KMS-11 (cell line): Measurements from ENCODE around the gene CCDC88B.

Experiments
- H2AFZ ChIP-seq: fragments of 200-600 bp; sonication (generic); 2 replicates; pipeline ENCODE4 v1.6.1; 2016; ENCODE audit warnings: antibody characterized with exemption, mixed run types, low read depth
- H3K27ac ChIP-seq: fragments of 200-600 bp; sonication (generic); 2 replicates; pipeline ENCODE4 v1.6.1; 2016; ENCODE audit warnings: mild to moderate bottlenecking, mixed run types
- H3K27me3 ChIP-seq: fragments of 200-600 bp; sonication (generic); 2 replicates; pipeline ENCODE4 v1.6.1; 2017; ENCODE audit warnings: mild to moderate bottlenecking, low read depth, mixed run types, moderate library complexity; ENCODE audit not compliant: insufficient read depth
- H3K36me3 ChIP-seq: fragments of 200-600 bp; sonication (generic); 2 replicates; pipeline ENCODE4 v1.6.1; 2017; ENCODE audit warnings: mild to moderate bottlenecking, mixed run types; ENCODE audit not compliant: insufficient read depth
- H3K4me1 ChIP-seq: fragments of 200-600 bp; sonication (generic); 2 replicates; pipeline ENCODE4 v1.6.1; 2016; ENCODE audit warnings: mild to moderate bottlenecking, low read depth, mixed run types; ENCODE audit not compliant: poor library complexity, severe bottlenecking
- H3K4me2 ChIP-seq: fragments of 200-600 bp; sonication (generic); 2 replicates; pipeline ENCODE4 v1.7.0; 2016; ENCODE audit warnings: mild to moderate bottlenecking, mixed run types
- H3K4me3 ChIP-seq: fragments of 200-600 bp; sonication (generic); IDR thresholded peaks from 2 replicates; pipeline ENCODE4 v1.6.1; 2017; ENCODE audit warnings: low read depth, low read length, mixed read lengths; ENCODE audit not compliant: insufficient read depth
- H3K79me2 ChIP-seq: fragments of 200-600 bp; sonication (generic); 2 replicates; pipeline ENCODE4 v1.6.1; 2016; ENCODE audit warnings: low read depth, mixed run types; ENCODE audit not compliant: insufficient read depth
- H3K9ac ChIP-seq: fragments of 200-600 bp; sonication (generic); 2 replicates; pipeline ENCODE4 v1.6.1; 2016; ENCODE audit warnings: mild to moderate bottlenecking, mixed run types
- H4K20me1 ChIP-seq: fragments of 200-600 bp; sonication (generic); 2 replicates; pipeline ENCODE4 v1.6.1; 2016; ENCODE audit warnings: mild to moderate bottlenecking, mixed run types; ENCODE audit not compliant: insufficient read depth
- CTCF ChIP-seq: fragments of 200-600 bp; sonication (generic); conservative IDR thresholded peaks from 2 replicates; pipeline ENCODE4 v1.6.1; 2017; ENCODE audit warnings: low read depth, mild to moderate bottlenecking, antibody characterized with exemption, low read length, moderate library complexity, mixed read lengths

The CCDC88B gene

GRCh38 chr11:64339754-64340408 lies at the start of gene CCDC88B:
Gene CCDC88B (plus strand): TSS chr11:64340204. CDS start chr11:64340267, 63 bp downstream.
- Histone ChIP-seq H2AFZ (peak within 1 kb of the TSS; percentile 50), H3K27ac (peak within 1 kb of the TSS; percentile 25), H3K79me2 (no peaks in the 10 kb centered on the region), H3K36me3 (no peaks in the 10 kb centered on the region), H3K4me3 (no peak within 1 kb of the TSS), H4K20me1 (no peaks in the 10 kb centered on the region), H3K4me1 (peaks cover 45% of the 10 kb centered on the region), H3K4me2 (peak within 1 kb of the TSS; percentile 97), H3K9ac (peak within 1 kb of the TSS; percentile 51; the same call in 1 of the 2 replicates), H3K27me3 (no peaks in the 10 kb centered on the region)
- TF ChIP-seq CTCF: no peak

GRCh38 chr11:64290352-64291261 lies 49.4 kb upstream of the CCDC88B start:
- no peak overlapping the region for H3K4me3 ChIP-seq
- no peak overlapping the region for H3K27ac ChIP-seq
- H3K9ac ChIP-seq: no peak overlapping the region
- no peaks in the 10 kb centered on the region for H4K20me1 ChIP-seq
- H3K4me2 ChIP-seq: no peak overlapping the region
- H3K79me2 ChIP-seq: no peaks in the 10 kb centered on the region
- H3K27me3 ChIP-seq: no peaks in the 10 kb centered on the region; the same call in 1 of the 2 replicates
- no peaks in the 10 kb centered on the region for H3K36me3 ChIP-seq
- no peak for TF ChIP-seq CTCF
- peaks cover 11% of the 10 kb centered on the region for H3K4me1 ChIP-seq
- H2AFZ ChIP-seq: no peak overlapping the region

GRCh38 chr11:64291262-64291751 lies 48.7 kb upstream of the CCDC88B start, which contains the start of gene KCNK4:
Gene KCNK4 (plus strand): TSS chr11:64291302. CDS start chr11:64293019, 1,717 bp downstream.
- H4K20me1 ChIP-seq: no peaks in the 10 kb centered on the region
- H3K4me2 ChIP-seq: no peak within 1 kb of the TSS
- H3K9ac ChIP-seq: no peak within 1 kb of the TSS
- no peaks in the 10 kb centered on the region for H3K79me2 ChIP-seq
- no peak within 1 kb of the TSS for H3K4me3 ChIP-seq
- no peak within 1 kb of the TSS for H2AFZ ChIP-seq
- TF ChIP-seq CTCF: no peak
- H3K27me3 ChIP-seq: no peaks in the 10 kb centered on the region; the same call in 1 of the 2 replicates
- H3K27ac ChIP-seq: no peak within 1 kb of the TSS
- peaks cover 8% of the 10 kb centered on the region for H3K4me1 ChIP-seq
- no peaks in the 10 kb centered on the region for H3K36me3 ChIP-seq

- Histone ChIP-seq H3K27me3 (no peaks in the 10 kb centered on the region; the same call in 1 of the 2 replicates), H3K36me3 (no peaks in the 10 kb centered on the region), H3K9ac (no peak overlapping the region), H4K20me1 (no peaks in the 10 kb centered on the region), H3K4me1 (peaks cover 2% of the 10 kb centered on the region), H3K79me2 (no peaks in the 10 kb centered on the region), H3K4me3 (no peak overlapping the region), H3K27ac (no peak overlapping the region), H3K4me2 (no peak overlapping the region), H2AFZ (no peak overlapping the region)
- TF ChIP-seq CTCF: no peak
Observed at GRCh38 chr11:64291752-64292459, 48.1 kb upstream of the CCDC88B start.
